ENCODE data around the gene ADAMTS2.

- no peak for TF ChIP-seq EZH2 (IDR thresholded peaks at IDR 0.05; ENCODE audit: low read length, missing control alignments)
- TF ChIP-seq, protein P1, sequence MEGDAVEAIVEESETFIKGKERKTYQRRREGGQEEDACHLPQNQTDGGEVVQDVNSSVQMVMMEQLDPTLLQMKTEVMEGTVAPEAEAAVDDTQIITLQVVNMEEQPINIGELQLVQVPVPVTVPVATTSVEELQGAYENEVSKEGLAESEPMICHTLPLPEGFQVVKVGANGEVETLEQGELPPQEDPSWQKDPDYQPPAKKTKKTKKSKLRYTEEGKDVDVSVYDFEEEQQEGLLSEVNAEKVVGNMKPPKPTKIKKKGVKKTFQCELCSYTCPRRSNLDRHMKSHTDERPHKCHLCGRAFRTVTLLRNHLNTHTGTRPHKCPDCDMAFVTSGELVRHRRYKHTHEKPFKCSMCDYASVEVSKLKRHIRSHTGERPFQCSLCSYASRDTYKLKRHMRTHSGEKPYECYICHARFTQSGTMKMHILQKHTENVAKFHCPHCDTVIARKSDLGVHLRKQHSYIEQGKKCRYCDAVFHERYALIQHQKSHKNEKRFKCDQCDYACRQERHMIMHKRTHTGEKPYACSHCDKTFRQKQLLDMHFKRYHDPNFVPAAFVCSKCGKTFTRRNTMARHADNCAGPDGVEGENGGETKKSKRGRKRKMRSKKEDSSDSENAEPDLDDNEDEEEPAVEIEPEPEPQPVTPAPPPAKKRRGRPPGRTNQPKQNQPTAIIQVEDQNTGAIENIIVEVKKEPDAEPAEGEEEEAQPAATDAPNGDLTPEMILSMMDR (conservative IDR thresholded peaks at IDR 0.05 in 1 of 2, IDR thresholded peaks at IDR 0.05 in 1 of 2; ENCODE audit: low read depth in 1 of 2, low read length in 2 of 2), result no peak
Measured at GRCh38 chr5:179333796-179334761, 11.2 kb downstream of the ADAMTS2 start.
